DMS53 treated with DMSO at 0.1 percent for 48 hours (cell line): ENCODE measurements around the gene SALL3.

Source experiments
- DNase-seq: peaks from one replicate; lab custom pipeline; 2025; ENCODE audit not compliant: unreplicated experiment; lab: John Stamatoyannopoulos, UW

The SALL3 gene

DNA sequence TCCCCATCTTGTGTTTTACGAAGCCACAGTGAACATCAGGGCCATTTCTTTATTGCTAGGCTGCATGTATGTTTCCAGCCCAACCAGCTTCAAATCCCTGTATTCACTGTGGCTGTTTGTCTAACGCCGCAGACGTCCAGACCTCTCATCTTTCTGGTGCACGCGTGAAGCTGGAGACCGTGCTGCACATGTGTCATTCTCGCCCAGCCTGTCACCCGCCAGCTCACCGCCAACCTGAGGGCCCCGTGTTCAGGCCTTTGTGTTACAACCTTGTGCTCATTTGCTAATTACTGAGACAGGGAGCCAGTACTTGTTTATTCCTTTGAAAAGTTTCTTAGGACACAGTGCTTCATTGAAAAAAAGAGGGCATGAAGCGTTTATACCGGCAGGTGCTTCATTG is 21.4 kb downstream of the SALL3 start:
- no peak for DNase-seq

DNA sequence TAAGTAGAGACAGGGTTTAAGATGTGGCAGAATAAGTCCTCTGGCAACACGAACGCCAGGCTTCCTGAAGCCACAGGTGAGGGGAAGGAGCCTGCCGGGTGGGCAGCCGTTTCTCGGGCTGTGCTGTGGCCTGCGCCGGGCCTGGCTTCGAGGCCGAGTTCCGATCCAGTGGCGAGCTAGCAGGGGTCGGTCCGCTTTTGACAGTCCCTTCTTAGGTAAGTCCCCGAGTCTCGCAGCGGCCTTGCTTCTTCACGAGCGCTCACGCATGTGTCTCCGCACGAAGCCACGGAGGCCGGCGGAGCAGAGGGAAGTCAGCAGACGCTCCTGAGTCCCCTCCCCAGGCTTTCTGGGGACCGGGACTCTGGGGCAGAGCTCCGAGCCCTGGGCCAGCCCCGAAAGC is 26.0 kb downstream of the SALL3 start:
- DNase-seq: no peak

DNA sequence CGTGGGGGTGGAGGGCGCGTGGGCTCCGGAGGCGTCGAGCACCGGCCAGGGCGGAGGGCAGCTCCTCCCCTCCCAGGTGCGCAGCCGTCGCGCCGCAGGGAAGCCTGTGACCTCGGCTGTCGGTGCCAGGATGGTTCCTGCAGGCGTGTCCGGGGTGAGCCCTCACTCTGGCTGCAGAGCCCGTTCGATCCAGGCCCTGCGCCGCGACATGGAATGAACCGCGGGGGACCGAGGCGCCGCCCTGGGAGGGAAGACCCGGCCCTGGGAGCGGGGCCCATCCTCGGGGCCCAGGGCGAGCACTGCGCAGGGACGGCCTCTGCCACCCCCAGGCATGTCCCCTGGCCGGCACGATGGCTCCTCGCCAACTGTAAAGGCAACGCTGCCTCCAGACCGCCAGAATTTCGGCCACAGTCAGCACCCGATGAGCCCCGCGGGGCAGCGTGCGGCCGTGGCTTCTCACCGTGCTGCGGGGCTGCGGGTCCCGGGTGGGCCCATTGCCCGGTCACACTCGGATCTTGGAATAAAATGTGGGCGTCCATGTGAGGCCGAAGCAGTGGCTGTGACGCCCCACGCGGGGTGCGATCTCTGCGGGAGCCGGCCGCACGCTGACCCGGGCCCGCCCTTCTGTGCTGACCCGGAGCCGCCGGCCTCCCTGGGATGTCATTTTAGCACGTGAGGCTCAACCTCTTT is 26.6 kb downstream of the SALL3 start:
- no peak for DNase-seq

- DNase-seq: no peak
Observed at GRCh38 chr18:79007440-79007839, 27.8 kb downstream of the SALL3 start.

GRCh38 chr18:79008356-79008940 is 28.8 kb downstream of the SALL3 start:
- DNase-seq: no peak

- DNase-seq: no peak
Observed at GRCh38 chr18:79010802-79011201, 31.2 kb downstream of the SALL3 start.

GRCh38 chr18:79011300-79011870 is 31.8 kb downstream of the SALL3 start:
- DNase-seq: no peak

GRCh38 chr18:79013869-79014268 is 34.3 kb downstream of the SALL3 start:
- no peak for DNase-seq

DNA sequence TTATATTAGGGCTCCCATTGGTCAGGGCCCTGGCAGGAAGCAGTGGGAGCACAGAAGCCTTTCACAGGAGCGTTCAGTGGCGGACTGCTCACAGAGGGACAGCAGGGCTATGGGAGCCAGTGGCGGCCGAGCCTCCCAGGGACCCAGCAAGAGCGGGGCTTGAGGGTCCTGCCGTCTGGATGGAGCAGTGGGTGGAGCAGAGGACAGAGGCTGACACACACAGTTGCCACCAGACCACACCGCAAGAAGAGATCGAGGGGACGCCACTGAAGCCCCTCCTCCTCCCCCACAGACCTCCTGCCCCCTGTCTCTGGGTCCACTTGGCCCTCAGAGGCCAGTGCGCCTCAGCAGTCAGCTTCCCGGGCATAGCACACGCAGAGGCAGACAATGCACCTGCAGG is 39.3 kb downstream of the SALL3 start:
- no peak for DNase-seq

DNA sequence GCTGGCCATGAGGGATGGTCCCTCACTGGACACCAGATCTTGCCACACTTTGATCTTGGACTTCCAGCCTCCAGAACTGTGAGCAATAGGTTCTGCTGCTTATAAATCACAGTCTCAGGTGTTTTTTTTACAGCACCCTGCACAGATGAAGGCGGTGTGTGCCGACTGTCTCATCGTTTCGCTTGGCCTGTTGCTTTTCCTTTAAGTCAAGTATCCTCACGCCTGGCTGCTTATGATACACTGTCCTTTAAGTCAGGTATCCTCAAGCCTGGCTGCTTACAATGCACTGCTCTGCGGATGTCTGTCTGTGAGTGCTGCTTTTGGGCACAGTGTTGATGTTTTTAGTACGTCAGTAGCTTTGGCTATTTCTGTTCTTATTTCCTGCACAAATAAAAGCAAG is 40.3 kb downstream of the SALL3 start:
- no peak for DNase-seq

DNA sequence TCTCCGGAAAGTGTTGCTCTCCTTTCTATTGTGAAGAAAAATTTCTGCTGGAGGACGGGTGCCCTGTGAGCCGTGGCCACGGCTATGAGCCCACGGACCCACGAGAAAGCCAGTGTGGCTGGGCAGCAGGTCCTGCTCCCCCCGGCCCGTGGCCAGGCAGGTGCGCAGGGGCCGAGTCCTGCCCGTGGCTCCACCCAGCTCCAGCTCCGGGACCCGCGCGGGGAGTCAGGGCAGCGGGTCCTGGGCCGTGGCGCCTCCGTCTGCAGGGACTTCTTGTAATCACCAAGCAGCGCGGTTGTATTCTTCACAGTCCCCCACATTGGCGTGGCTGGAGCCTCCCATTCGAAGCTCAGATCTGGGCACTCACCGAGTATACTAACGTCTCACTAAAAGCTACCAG is 43.0 kb downstream of the SALL3 start:
- no peak for DNase-seq

DNA sequence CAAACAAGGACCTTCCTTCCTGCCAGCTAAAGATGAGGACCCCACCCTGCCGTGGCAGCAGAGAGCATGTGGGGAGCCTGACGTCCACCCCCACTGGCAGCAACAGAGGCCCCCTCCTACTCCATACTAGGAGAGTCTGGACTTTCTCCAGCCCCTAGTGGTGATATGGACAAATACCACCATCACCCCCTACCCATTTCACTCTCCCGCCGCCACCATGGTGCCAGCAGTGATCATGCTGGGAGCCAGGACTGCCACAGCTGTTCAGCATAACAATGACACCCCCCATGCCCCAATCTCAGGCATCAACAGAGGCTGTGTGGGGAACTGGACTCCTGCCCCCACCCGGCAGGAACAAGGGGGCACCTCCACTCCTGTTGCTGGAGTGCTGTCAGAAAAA is 46.9 kb downstream of the SALL3 start:
- DNase-seq: no peak

- no peak for DNase-seq
Observed at GRCh38 chr18:79030680-79031079, 51.1 kb downstream of the SALL3 start.

- DNase-seq: no peak
Observed at GRCh38 chr18:79042276-79042675, 62.7 kb downstream of the SALL3 start.

GRCh38 chr18:79043288-79043687 is 63.7 kb downstream of the SALL3 start:
- no peak for DNase-seq

DNA sequence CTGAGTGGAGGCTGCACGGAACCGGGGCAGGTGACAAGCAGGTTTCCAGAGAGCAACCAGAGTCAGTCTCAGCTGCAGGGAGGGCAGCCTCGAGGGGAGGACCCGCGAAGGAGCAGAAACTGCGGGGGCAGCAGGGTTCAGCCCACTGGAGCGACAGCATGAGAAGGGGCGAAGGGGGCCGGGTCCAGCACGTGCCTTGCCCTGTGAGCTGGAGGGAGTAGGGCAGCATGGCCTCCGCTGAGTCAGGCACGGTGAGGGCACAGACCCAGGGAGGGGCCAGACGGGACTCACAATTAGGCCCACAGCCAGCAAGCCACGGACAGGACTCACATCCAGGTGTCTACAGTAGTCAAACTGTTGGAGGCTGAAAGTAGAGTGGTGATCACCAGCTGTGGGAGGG is 66.9 kb downstream of the SALL3 start:
- no peak for DNase-seq

- no peak for DNase-seq
Observed at GRCh38 chr18:79047556-79048244, 68.1 kb downstream of the SALL3 start.

DNA sequence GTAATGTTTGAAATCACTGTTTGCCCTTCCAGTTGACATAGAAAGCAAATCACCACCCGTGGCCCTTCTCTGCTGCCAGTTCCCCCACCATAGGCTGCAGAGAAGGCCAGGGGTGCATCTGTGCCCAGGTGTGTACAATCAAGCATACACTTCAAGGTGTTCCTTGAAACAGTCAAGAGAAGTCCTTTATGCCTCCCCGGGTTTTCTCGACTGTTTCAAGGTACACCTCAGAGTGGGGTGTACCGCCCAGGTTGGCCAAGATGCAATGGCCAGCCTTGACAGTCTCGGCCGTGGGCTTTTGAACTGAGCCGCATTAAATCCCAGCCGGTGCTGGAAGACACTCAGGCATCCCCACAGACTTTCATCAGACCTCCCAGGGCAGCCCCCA is 68.6 kb downstream of the SALL3 start:
- DNase-seq: no peak

- DNase-seq: no peak
Observed at GRCh38 chr18:79049506-79049905, 69.9 kb downstream of the SALL3 start.
